Activated T-cell treated with anti-CD3 and anti-CD28 coated beads, Interleukin-2, amount 50 U/mL, for 4 hours (primary cell): ENCODE measurements around the gene GLT8D1. TPM values are rescaled to one million over a fixed set of nuclear protein-coding genes. Genes with fewer than 3 reads are reported as not detected.
"Not testable (repeated sequence)": the region's sequence is repeated elsewhere in the genome, so short reads cannot be mapped to it uniquely, and the experiment has no call there.

ENCODE experiments used
- ATAC-seq, 2 donors: fragments of 200-7000 bp; cut with Tn5 transposase; one replicate each; pipeline ENCODE4 v1.10.0; 2021
- DNase-seq: peaks from one replicate; pipeline ENCODE4 v3.0.0-alpha.2; 2020
- H3K27me3 Mint-ChIP-seq: one replicate; pipeline ENCODE4 v1.8.0; 2021; ENCODE audit warnings: low read depth, mixed read lengths
- H3K36me3 Mint-ChIP-seq: one replicate; pipeline ENCODE4 v1.8.0; 2022; ENCODE audit warnings: mixed read lengths; ENCODE audit not compliant: insufficient read depth
- H3K4me1 Mint-ChIP-seq: one replicate; pipeline ENCODE4 v1.8.0; 2021; ENCODE audit warnings: low read depth, mixed read lengths
- H3K4me3 Mint-ChIP-seq: one replicate; pipeline ENCODE4 v1.8.0; 2021; ENCODE audit warnings: mild to moderate bottlenecking, moderate library complexity, mixed read lengths
- H3K9me3 Mint-ChIP-seq: one replicate; pipeline ENCODE4 v1.8.0; 2021; ENCODE audit warnings: mixed read lengths
- total RNA-seq, 3 donors: library from RNA; stranded (reverse); gene quantifications; one replicate each; pipeline ENCODE4 v1.2.1, GENCODE V29; 2021

GLT8D1 gene
- total RNA-seq, 3 donors from 2014 or later: 30.1 to 31.9 (median 30.6) TPM

- peaks cover 43% of the 10 kb centered on the region for H3K36me3 Mint-ChIP-seq
- no peaks in the 10 kb centered on the region for H3K27me3 Mint-ChIP-seq
- peaks cover 32% of the 10 kb centered on the region for H3K4me1 Mint-ChIP-seq
- no peak overlapping the region for H3K4me3 Mint-ChIP-seq
- ATAC-seq (no peak), DNase-seq (no peak)
- H3K9me3 Mint-ChIP-seq: no peaks in the 10 kb centered on the region
Observed at GRCh38 chr3:52678265-52679198, 27.1 kb downstream of the GLT8D1 start.

- DNase-seq, H3K27me3 Mint-ChIP-seq, H3K9me3 Mint-ChIP-seq, ATAC-seq, H3K4me3 Mint-ChIP-seq: not testable (repeated sequence)
- Mint-ChIP-seq H3K36me3 (peaks cover 45% of the 10 kb centered on the region), H3K4me1 (peaks cover 28% of the 10 kb centered on the region)
Observed at GRCh38 chr3:52676201-52676600, 29.4 kb downstream of the GLT8D1 start.

- Mint-ChIP-seq H3K9me3 (no peaks in the 10 kb centered on the region), H3K4me3 (peak overlapping the region; percentile 28), H3K27me3 (no peaks in the 10 kb centered on the region), H3K36me3 (peaks cover 30% of the 10 kb centered on the region), H3K4me1 (peaks cover 23% of the 10 kb centered on the region)
- no peak for DNase-seq
- no peak for ATAC-seq
Observed at GRCh38 chr3:52671676-52672075, 33.9 kb downstream of the GLT8D1 start.

- Mint-ChIP-seq H3K9me3 (no peaks in the 10 kb centered on the region), H3K36me3 (peaks cover 25% of the 10 kb centered on the region), H3K4me3 (peak overlapping the region; percentile 28), H3K27me3 (no peaks in the 10 kb centered on the region), H3K4me1 (peaks cover 23% of the 10 kb centered on the region)
- ATAC-seq (peak; percentile 90 to 93), DNase-seq (peak; percentile 8)
Observed at GRCh38 chr3:52670621-52671521, 34.7 kb downstream of the GLT8D1 start.

- DNase-seq (no peak), ATAC-seq (no peak)
- Mint-ChIP-seq H3K36me3 (peaks cover 35% of the 10 kb centered on the region), H3K4me1 (no peaks in the 10 kb centered on the region), H3K27me3 (no peaks in the 10 kb centered on the region), H3K4me3 (no peak overlapping the region), H3K9me3 (no peaks in the 10 kb centered on the region)
Observed at GRCh38 chr3:52663098-52663497, 42.5 kb downstream of the GLT8D1 start.

- Mint-ChIP-seq H3K27me3 (no peaks in the 10 kb centered on the region), H3K4me1 (peaks cover 5% of the 10 kb centered on the region), H3K4me3 (no peak overlapping the region), H3K9me3 (no peaks in the 10 kb centered on the region), H3K36me3 (peaks cover 44% of the 10 kb centered on the region)
- ATAC-seq (no peak), DNase-seq (no peak)
Observed at GRCh38 chr3:52660046-52660445, 45.5 kb downstream of the GLT8D1 start.

- no peak for DNase-seq
- no peaks in the 10 kb centered on the region for H3K27me3 Mint-ChIP-seq
- H3K36me3 Mint-ChIP-seq: peaks cover 33% of the 10 kb centered on the region
- peaks cover 5% of the 10 kb centered on the region for H3K4me1 Mint-ChIP-seq
- no peaks in the 10 kb centered on the region for H3K9me3 Mint-ChIP-seq
- H3K4me3 Mint-ChIP-seq: no peak overlapping the region
- ATAC-seq: no peak
Observed at GRCh38 chr3:52655895-52656294, 49.7 kb downstream of the GLT8D1 start.

GRCh38 chr3:52651592-52651991, 54.0 kb downstream of the GLT8D1 start:
- Mint-ChIP-seq H3K36me3 (peaks cover 56% of the 10 kb centered on the region), H3K4me3 (no peak overlapping the region), H3K4me1 (peaks cover 5% of the 10 kb centered on the region), H3K9me3 (no peaks in the 10 kb centered on the region), H3K27me3 (no peaks in the 10 kb centered on the region)
- no peak for DNase-seq
- ATAC-seq: no peak

GRCh38 chr3:52650439-52650838, 55.2 kb downstream of the GLT8D1 start:
- Mint-ChIP-seq H3K27me3 (no peaks in the 10 kb centered on the region), H3K4me3 (no peak overlapping the region), H3K36me3 (peaks cover 50% of the 10 kb centered on the region), H3K9me3 (no peaks in the 10 kb centered on the region), H3K4me1 (no peaks in the 10 kb centered on the region)
- DNase-seq: no peak
- no peak for ATAC-seq

GRCh38 chr3:52649461-52650210, 56.0 kb downstream of the GLT8D1 start:
- no peak for ATAC-seq
- Mint-ChIP-seq H3K4me3 (no peak overlapping the region), H3K36me3 (peaks cover 52% of the 10 kb centered on the region), H3K4me1 (no peaks in the 10 kb centered on the region), H3K9me3 (no peaks in the 10 kb centered on the region), H3K27me3 (no peaks in the 10 kb centered on the region)
- DNase-seq: no peak

GRCh38 chr3:52645549-52645948, 60.0 kb downstream of the GLT8D1 start:
- ATAC-seq: no peak
- Mint-ChIP-seq H3K4me3 (no peak overlapping the region), H3K36me3 (peaks cover 43% of the 10 kb centered on the region), H3K27me3 (no peaks in the 10 kb centered on the region), H3K9me3 (no peaks in the 10 kb centered on the region), H3K4me1 (no peaks in the 10 kb centered on the region)
- DNase-seq: no peak
